Mucosa of stomach (tissue), 1 donor: ENCODE measurements around the gene PDCD1LG2.

Experiments
- H3K27me3 ChIP-seq: one replicate; pipeline ENCODE4 v1.7.0; 2013; ENCODE audit warnings: mild to moderate bottlenecking, low read length; ENCODE audit not compliant: control insufficient read depth, insufficient read depth
- H3K36me3 ChIP-seq: one replicate; pipeline ENCODE4 v1.7.0; 2013; ENCODE audit warnings: low read length; ENCODE audit not compliant: control insufficient read depth, insufficient read depth
- H3K4me1 ChIP-seq: one replicate; pipeline ENCODE4 v1.7.0; 2013; ENCODE audit warnings: mild to moderate bottlenecking, low read length; ENCODE audit not compliant: control insufficient read depth, insufficient read depth
- H3K4me3 ChIP-seq: one replicate; pipeline ENCODE4 v1.7.0; 2013; ENCODE audit warnings: low read length
- H3K9ac ChIP-seq: one replicate; pipeline ENCODE4 v1.7.0; 2013; ENCODE audit warnings: mild to moderate bottlenecking, low read length, moderate library complexity
- H3K9me3 ChIP-seq: one replicate; pipeline ENCODE4 v1.7.0; 2013; ENCODE audit warnings: mild to moderate bottlenecking, low read length, moderate library complexity; ENCODE audit not compliant: control insufficient read depth
- donor health status: Pancreatic carcinoma.

Gene PDCD1LG2

DNA sequence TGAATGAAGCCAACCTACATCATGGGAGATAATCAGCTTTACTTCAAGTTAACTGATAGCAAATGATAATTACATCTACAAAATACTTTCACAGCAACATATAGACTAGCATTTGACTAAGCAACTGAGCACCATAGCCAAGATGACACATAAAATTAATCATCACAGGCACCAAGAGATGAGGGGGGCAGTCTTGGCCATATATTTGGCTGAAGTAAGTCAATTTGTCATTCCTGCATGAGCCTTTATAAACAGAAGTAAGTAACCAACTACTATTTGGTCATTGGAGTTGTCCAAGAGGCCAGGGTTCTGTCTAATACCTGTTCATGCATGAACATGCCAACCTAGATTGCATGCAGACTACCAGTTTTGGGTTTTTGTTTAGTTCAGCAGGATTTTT, 53.6 kb downstream of the PDCD1LG2 start:
- H3K4me3 ChIP-seq: no peak overlapping the region
- H3K27me3 ChIP-seq: no peaks in the 10 kb centered on the region
- no peaks in the 10 kb centered on the region for H3K9me3 ChIP-seq
- no peaks in the 10 kb centered on the region for H3K36me3 ChIP-seq
- H3K9ac ChIP-seq: no peak overlapping the region
- no peaks in the 10 kb centered on the region for H3K4me1 ChIP-seq

DNA sequence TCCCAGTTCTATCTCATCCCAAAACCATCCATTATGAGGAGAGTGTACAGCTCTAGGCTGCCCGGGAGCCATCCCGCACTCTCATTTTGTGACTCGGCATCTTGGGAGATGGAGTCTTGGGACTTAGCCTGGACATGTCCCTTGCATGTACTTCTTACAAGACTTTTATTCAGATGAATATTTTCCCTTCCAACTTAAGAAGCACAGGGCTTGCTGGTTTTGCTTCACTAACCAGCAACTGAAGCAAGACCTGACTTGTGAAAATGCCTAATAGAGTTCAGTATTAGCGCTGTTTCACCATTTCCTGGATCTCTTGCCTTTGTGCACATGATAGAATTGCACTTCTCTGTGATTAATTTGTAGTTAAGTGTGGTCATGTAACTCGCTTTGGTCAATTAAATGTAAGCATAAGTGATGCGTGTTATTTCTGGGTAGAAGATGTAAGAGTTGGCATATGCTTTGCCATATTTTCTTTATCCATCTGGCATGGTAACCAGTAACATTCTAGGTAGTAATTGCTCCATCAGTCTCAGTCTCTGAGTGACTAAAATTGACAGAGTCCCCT, 55.8 kb downstream of the PDCD1LG2 start:
- no peaks in the 10 kb centered on the region for H3K4me1 ChIP-seq

DNA sequence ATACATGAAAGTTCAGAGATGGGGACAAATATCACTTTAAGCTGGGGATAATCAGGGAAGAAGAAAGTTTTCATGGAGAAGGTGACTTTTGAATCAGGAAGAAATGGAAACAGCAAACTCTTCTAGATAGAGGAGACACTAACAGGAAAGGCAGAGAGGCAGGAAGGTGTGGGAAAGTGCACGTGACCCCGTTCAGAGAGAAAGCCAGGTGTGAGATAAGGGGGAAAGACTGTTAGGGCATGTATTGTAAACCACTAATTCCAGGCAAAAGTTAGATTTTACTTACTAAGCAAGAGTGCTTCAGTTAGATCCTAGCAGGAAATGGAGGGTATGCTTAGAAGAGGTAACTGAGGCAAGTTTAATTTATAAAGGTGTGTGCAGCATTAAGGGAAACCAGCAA, 58.5 kb downstream of the PDCD1LG2 start:
- H3K9me3 ChIP-seq: no peaks in the 10 kb centered on the region
- H3K4me3 ChIP-seq: no peak overlapping the region
- no peaks in the 10 kb centered on the region for H3K27me3 ChIP-seq

More for the DNA sequence above, 55.8 kb downstream of the PDCD1LG2 start:
- Histone ChIP-seq H3K27me3 (no peaks in the 10 kb centered on the region), H3K4me3 (no peak overlapping the region), H3K9me3 (no peaks in the 10 kb centered on the region), H3K36me3 (no peaks in the 10 kb centered on the region), H3K9ac (no peak overlapping the region)

DNA sequence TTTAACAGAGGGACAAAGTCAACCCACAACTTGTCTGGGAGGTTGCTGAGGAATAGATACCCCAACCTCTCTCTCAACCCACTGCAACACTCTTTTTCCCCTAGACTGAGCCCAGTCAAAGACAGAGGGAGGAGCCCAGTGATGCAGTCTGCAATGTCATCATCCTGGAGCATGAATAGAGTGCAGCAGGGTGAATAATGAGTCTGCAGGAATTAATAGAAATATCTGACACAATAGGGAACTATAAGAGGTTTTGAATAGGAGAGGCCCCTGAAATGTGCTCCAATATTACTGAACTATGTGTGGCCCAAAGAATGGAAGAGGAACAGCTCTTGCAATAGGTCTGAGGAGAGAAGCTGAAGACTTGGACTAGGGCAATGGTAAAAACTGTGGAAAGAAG, 59.1 kb downstream of the PDCD1LG2 start:
- Histone ChIP-seq H3K27me3 (no peaks in the 10 kb centered on the region), H3K9ac (no peak overlapping the region), H3K9me3 (no peaks in the 10 kb centered on the region), H3K4me3 (no peak overlapping the region), H3K4me1 (no peaks in the 10 kb centered on the region), H3K36me3 (no peaks in the 10 kb centered on the region)

More for the DNA sequence above, 58.5 kb downstream of the PDCD1LG2 start:
- Histone ChIP-seq H3K36me3 (no peaks in the 10 kb centered on the region), H3K4me1 (no peaks in the 10 kb centered on the region), H3K9ac (no peak overlapping the region)

DNA sequence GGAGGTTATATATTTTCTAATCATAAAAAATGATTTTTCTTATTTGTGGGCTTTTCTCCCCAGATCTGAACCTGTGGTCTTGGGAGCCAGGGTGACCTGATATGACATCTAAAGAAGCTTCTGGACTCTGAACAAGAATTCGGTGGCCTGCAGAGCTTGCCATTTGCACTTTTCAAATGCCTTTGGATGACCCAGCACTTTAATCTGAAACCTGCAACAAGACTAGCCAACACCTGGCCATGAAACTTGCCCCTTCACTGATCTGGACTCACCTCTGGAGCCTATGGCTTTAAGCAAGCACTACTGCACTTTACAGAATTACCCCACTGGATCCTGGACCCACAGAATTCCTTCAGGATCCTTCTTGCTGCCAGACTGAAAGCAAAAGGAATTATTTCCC, 59.6 kb downstream of the PDCD1LG2 start:
- no peaks in the 10 kb centered on the region for H3K36me3 ChIP-seq
- no peaks in the 10 kb centered on the region for H3K4me1 ChIP-seq
- H3K4me3 ChIP-seq: no peak overlapping the region
- no peak overlapping the region for H3K9ac ChIP-seq
- no peaks in the 10 kb centered on the region for H3K27me3 ChIP-seq
- H3K9me3 ChIP-seq: no peaks in the 10 kb centered on the region

DNA sequence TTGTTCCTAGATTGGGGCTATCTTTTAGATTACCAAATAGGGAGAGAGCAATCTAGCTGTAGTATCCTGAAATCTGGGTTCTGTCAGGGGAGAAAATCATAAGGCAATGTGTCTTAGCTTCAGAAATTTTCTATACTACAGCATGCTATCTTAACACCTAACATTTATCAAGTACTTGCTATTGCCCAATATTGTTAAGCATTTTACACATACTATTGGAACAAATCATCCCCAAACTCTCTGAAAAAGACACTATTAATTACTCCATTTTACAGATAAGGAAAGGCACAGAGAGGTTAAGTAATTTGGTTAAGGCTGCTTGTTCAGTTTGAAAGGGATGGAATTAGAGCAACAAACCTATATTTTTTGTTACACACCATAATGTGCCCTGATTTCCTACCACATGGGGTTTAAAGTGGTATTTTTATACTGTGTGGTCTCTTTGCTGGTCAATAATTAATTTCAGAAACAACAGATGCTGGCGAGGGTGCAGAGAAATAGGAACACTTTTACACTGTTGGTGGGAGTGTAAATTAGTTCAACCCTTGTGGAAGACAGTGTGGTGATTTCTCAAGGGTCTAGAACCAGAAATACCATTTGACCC, 61.4 kb downstream of the PDCD1LG2 start:
- Histone ChIP-seq H3K27me3 (no peaks in the 10 kb centered on the region), H3K9me3 (no peaks in the 10 kb centered on the region), H3K36me3 (no peaks in the 10 kb centered on the region), H3K4me1 (no peaks in the 10 kb centered on the region), H3K9ac (no peak overlapping the region), H3K4me3 (no peak overlapping the region)

DNA sequence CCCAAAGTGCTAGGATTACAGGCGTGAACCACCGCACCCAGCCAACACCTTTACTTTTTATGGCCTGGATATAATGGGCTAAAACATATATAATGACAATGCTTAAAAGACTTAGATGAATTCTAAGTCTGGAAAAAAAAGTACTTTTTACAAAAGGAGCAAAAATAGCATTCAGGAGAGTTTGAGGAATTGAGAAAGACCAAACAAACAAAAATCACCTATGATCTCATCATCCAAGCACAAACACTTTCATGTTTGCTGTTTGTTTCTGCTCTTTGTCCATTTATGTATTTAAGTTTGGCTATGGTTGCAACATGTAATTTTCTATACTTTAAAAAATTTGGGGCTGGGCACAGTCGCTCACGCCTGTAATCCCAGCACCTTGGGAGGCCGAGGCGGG, 63.8 kb downstream of the PDCD1LG2 start:
- no peak overlapping the region for H3K9ac ChIP-seq
- no peaks in the 10 kb centered on the region for H3K9me3 ChIP-seq
- no peak overlapping the region for H3K4me3 ChIP-seq
- no peaks in the 10 kb centered on the region for H3K27me3 ChIP-seq
- no peaks in the 10 kb centered on the region for H3K36me3 ChIP-seq
- no peaks in the 10 kb centered on the region for H3K4me1 ChIP-seq

DNA sequence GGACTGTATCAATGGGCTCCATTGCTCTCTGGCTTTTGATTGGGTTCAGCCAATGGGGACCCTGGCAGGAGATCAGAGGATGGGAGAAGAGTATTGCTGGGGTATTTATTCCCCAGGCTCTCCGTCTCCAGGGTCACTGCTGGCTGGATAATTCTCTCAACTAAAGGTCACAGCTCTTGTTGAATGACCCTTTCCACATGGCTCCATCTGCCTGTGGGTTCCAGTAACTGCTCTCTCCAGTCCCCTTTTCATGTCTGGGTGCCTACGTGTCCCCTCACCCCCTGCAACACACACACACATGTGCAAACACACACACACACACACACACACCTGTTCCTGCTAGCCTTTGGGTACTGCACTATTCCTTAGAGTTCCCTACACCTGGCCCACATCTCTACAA, 64.7 kb downstream of the PDCD1LG2 start:
- no peak overlapping the region for H3K9ac ChIP-seq
- H3K36me3 ChIP-seq: no peaks in the 10 kb centered on the region
- no peaks in the 10 kb centered on the region for H3K9me3 ChIP-seq
- H3K4me1 ChIP-seq: no peaks in the 10 kb centered on the region
- no peak overlapping the region for H3K4me3 ChIP-seq
- no peaks in the 10 kb centered on the region for H3K27me3 ChIP-seq

DNA sequence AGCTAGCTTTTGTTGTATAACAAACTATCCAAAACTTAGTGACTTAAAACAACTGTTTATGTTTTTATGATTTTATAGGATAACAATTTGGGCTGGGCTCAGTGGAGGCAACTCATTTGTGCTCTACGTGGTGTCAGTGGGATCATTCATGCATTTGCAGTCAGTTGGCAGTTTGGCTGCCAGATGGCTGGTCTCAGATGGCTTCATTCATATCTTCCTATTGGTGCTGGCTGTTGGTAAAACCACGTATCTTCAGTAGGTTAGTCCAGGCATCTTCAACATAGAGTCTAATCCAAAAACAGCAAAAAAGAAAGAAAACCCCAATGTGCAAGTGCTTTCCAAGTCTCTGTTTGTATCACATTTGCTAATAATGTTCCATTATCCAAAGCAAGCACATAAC, 66.9 kb downstream of the PDCD1LG2 start:
- no peaks in the 10 kb centered on the region for H3K4me1 ChIP-seq
- H3K4me3 ChIP-seq: no peak overlapping the region
- no peaks in the 10 kb centered on the region for H3K27me3 ChIP-seq
- H3K9me3 ChIP-seq: no peaks in the 10 kb centered on the region
- H3K9ac ChIP-seq: no peak overlapping the region
- no peaks in the 10 kb centered on the region for H3K36me3 ChIP-seq

DNA sequence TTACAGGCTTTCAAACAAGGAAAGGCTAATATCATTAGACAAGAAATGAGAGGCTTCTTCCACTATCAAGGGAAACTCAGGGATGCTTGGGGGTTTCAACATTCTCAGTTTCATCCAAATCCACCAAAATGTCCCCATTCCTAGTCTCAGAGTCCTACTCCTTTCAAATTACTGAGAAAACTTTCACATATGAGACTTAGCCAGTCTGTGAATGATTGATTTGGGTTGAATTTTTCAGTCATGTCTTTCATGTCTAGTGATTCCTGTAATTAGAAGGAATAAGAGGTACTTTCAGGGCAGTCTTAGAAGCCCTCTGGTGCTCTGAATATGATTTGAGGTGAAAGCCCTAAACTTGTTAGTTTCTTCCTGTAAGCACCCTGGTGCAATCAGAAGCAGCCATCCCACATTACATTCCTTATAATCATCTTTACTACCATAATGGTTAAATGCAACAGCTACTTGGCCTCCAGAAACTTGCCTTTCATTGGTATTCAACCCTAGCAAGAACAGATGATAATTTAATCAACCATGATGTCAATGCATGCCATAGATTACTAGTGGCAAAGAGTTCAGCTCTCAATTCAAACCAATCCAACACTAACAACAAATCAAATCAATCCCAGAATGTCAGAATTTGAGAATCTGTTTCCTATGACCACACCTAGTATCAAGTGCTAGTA, 67.8 kb downstream of the PDCD1LG2 start:
- Histone ChIP-seq H3K9ac (no peak overlapping the region), H3K27me3 (no peaks in the 10 kb centered on the region), H3K4me3 (no peak overlapping the region), H3K36me3 (no peaks in the 10 kb centered on the region), H3K9me3 (no peaks in the 10 kb centered on the region), H3K4me1 (no peaks in the 10 kb centered on the region)

DNA sequence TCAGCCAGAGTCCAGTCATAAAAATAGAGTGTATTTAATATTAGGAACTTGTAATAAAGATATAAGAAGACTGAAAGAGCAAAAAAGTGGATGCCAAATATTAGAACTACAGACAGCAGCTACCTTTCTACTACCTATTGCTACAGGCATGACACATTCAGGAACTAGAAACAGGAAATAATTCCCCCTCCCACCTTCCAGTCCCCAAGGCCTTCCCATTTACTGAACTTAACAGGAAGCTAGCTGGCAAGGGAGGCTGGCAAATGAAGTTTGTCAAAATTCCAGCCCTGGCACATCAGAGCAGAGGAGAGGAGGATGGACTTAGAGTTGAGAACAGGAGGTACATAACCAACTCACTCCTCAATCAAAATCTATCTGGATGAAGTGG, 68.4 kb downstream of the PDCD1LG2 start:
- Histone ChIP-seq H3K9ac (no peak overlapping the region), H3K27me3 (no peaks in the 10 kb centered on the region), H3K4me1 (no peaks in the 10 kb centered on the region), H3K36me3 (no peaks in the 10 kb centered on the region), H3K9me3 (no peaks in the 10 kb centered on the region), H3K4me3 (no peak overlapping the region)

DNA sequence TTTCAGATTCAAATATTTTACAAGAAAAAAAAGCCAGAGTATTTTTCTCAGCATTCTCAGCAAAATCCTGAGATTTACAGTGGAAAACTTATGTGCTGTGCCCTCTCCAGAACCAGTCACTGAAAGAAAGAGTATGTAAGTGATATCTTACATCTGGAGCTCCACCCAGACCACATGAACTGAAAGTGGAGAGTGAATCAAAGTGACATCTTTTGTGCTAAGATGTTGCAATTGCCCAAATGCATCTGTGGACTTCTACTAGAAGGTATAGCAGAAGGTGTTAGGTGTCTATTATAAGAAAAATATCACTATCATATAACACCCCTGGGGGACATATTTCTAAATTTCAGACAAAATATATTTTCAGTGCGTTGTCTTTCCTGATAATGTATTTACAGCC, 69.5 kb downstream of the PDCD1LG2 start:
- no peaks in the 10 kb centered on the region for H3K36me3 ChIP-seq
- H3K4me3 ChIP-seq: no peak overlapping the region
- H3K9me3 ChIP-seq: no peaks in the 10 kb centered on the region
- no peak overlapping the region for H3K9ac ChIP-seq
- H3K4me1 ChIP-seq: no peaks in the 10 kb centered on the region
- H3K27me3 ChIP-seq: no peaks in the 10 kb centered on the region
